ENCODE results near the gene DENND6B. TPM values are rescaled to one million over a fixed set of nuclear protein-coding genes. Genes with fewer than 3 reads are reported as not detected.

DENND6B gene
- total RNA-seq, 1 donor from 2014 or later: 1.2 TPM

GRCh38 chr22:50342651-50343540 is 16.1 kb upstream of the DENND6B start, which contains the start of gene PPP6R2:
PPP6R2 (plus strand) TSS chr22:50343327; CDS start chr22:50393909, 50,582 bp downstream.
- peak; percentile 1 for TF ChIP-seq CTCF (IDR thresholded peaks at IDR 0.05; ENCODE audit: borderline replicate concordance)
- peaks cover 21% of the 10 kb centered on the region for H3K4me1 ChIP-seq
- H3K4me3 ChIP-seq: peak within 1 kb of the TSS; percentile 93
- no peaks in the 10 kb centered on the region for H3K9me3 ChIP-seq (replicated peaks)
- peak; percentile 85 for DNase-seq
- no peaks in the 10 kb centered on the region for H3K27me3 ChIP-seq (ENCODE audit: low read depth)
- intact Hi-C loops (cut with micrococcal nuclease): no loop called here
- H3K27ac ChIP-seq (replicated peaks): peak within 1 kb of the TSS; percentile 87
- H3K36me3 ChIP-seq: no peaks in the 10 kb centered on the region

GRCh38 chr22:50341977-50342650 is 15.3 kb upstream of the DENND6B start:
- Histone ChIP-seq H3K36me3 (no peaks in the 10 kb centered on the region), H3K27me3 (ENCODE audit: low read depth) (no peaks in the 10 kb centered on the region), H3K9me3 (replicated peaks) (no peaks in the 10 kb centered on the region), H3K27ac (replicated peaks) (peak overlapping the region; percentile 87), H3K4me3 (peak overlapping the region; percentile 93), H3K4me1 (peaks cover 14% of the 10 kb centered on the region)
- TF ChIP-seq CTCF (IDR thresholded peaks at IDR 0.05; ENCODE audit: borderline replicate concordance): peak; percentile 99
- intact Hi-C loops (cut with micrococcal nuclease): no loop called here
- DNase-seq: peak; percentile 87

GRCh38 chr22:50339945-50340879 is 13.4 kb upstream of the DENND6B start:
- no peaks in the 10 kb centered on the region for H3K36me3 ChIP-seq
- H3K9me3 ChIP-seq (replicated peaks): no peaks in the 10 kb centered on the region
- H3K27me3 ChIP-seq (ENCODE audit: low read depth): no peaks in the 10 kb centered on the region
- DNase-seq: no peak
- no peak overlapping the region for H3K4me3 ChIP-seq
- H3K4me1 ChIP-seq: peaks cover 11% of the 10 kb centered on the region
- intact Hi-C loops (cut with micrococcal nuclease): no loop called here
- no peak for TF ChIP-seq CTCF (IDR thresholded peaks at IDR 0.05; ENCODE audit: borderline replicate concordance)
- H3K27ac ChIP-seq (replicated peaks): no peak overlapping the region

DNA sequence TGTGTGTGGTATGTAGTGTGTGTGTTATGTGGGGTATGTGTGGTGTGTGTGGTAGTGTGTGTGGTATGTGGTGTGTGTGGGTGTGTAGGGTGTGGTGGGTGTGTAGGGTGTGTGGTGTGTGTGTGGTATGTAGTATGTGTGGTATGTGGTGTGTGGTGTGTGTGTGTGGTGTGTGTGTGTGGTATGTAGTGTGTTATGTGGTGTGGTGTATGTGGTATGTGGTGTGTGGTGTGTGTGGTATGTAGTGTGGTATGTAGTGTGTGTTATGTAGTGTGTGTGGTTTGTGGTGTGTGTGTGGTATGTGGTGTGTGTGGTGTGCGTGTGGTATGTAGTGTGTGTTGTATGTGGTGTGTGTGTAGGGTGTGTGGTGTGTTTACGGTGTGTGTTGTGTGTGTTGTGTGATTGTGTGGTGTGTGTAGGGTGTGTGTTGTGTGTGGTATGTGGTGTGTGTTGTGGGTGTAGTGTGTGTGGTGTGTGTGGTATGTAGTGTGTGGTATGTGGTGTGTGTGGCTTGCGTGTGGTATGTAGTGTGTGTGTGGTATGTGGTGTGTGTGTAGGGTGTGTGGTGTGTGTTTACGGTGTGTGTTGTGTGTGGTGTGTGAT is 12.1 kb upstream of the DENND6B start:
- H3K4me1 ChIP-seq: peaks cover 11% of the 10 kb centered on the region
- no peaks in the 10 kb centered on the region for H3K9me3 ChIP-seq (replicated peaks)
- H3K27ac ChIP-seq (replicated peaks): no peak overlapping the region
- DNase-seq: no peak
- H3K36me3 ChIP-seq: no peaks in the 10 kb centered on the region
- H3K27me3 ChIP-seq (ENCODE audit: low read depth): no peaks in the 10 kb centered on the region
- H3K4me3 ChIP-seq: no peak overlapping the region
- TF ChIP-seq CTCF (IDR thresholded peaks at IDR 0.05; ENCODE audit: borderline replicate concordance): no peak
- intact Hi-C loops (cut with micrococcal nuclease): no loop called here

All from left ventricle myocardium inferior (tissue), 1 donor.